ENCODE data around the gene DESI1.

Gene DESI1

GRCh38 chr22:41620589-41621098, at the start of gene DESI1:
DESI1 (minus strand) TSS chr22:41621043; CDS start chr22:41620839, 204 bp downstream.
- Histone ChIP-seq H3K36me3 (ENCODE audit: control insufficient read depth in 2 of 2, insufficient read depth in 1 of 2, low read length in 2 of 2) (peaks cover 34 to 35% of the 10 kb centered on the region in 2 experiments), H3K27ac (ENCODE audit: extremely low read depth, low read depth, low read length) (peak within 1 kb of the TSS; percentile 97), H3K4me1 (ENCODE audit: control insufficient read depth, insufficient read depth, low read length) (peaks cover 3% of the 10 kb centered on the region; the same call in 1 of the 2 replicates), H3K4me3 (ENCODE audit: low read depth, low read length) (peak within 1 kb of the TSS; percentile 98), H3K9me3 (ENCODE audit: control insufficient read depth, insufficient read depth, low read depth, low read length) (no peaks in the 10 kb centered on the region)
- POLR2A ChIA-PET, result interaction anchor here (0.6 to 3.5 kb wide), 46 partner anchors 9 to 326 kb away, joined by 3 to 75 read pairs (median 4); partner anchors contain the start of genes CCDC134, CENPM, CSDC2 and PHF5A
- CTCF ChIA-PET, result interaction anchor here (1.0 kb wide), 1 partner anchor 23 kb away, joined by 3 read pairs; no protein-coding TSS in a partner anchor
- TF ChIP-seq ZNF670 (tag by site-specific recombination; IDR thresholded peaks at IDR 0.05; ENCODE audit: low read depth) (no peak), ZNF558 (tag by site-specific recombination; IDR thresholded peaks at IDR 0.05) (no peak), ZNF394 (tag by site-specific recombination; IDR thresholded peaks at IDR 0.05; ENCODE audit: borderline replicate concordance) (peak; percentile 13; the same call in 1 of the 2 replicates), KLF8 (tag by site-specific recombination; IDR thresholded peaks at IDR 0.05) (peak; percentile 72; the same call in 1 of the 2 replicates), ZNF350 (tag by site-specific recombination; IDR thresholded peaks at IDR 0.05) (no peak), ZEB2 (tag by site-specific recombination; IDR thresholded peaks at IDR 0.05) (no peak; the same call in 1 of the 2 replicates), ZNF629 (tag by site-specific recombination; IDR thresholded peaks at IDR 0.05) (no peak), ZBTB1 (tag by site-specific recombination; IDR thresholded peaks at IDR 0.05) (no peak), FEZF1 (tag by site-specific recombination; IDR thresholded peaks at IDR 0.05) (no peak), INSM2 (tag by site-specific recombination; IDR thresholded peaks at IDR 0.05) (no peak; the same call in 1 of the 2 replicates), ZNF843 (tag by site-specific recombination; IDR thresholded peaks at IDR 0.05) (no peak), ZNF660 (tag by site-specific recombination; IDR thresholded peaks at IDR 0.05) (peak; percentile 75), ZNF155 (tag by site-specific recombination; IDR thresholded peaks at IDR 0.05) (no peak), ZNF19 (tag by site-specific recombination; IDR thresholded peaks at IDR 0.05; ENCODE audit: low read depth) (no peak), ZNF560 (tag by site-specific recombination; IDR thresholded peaks at IDR 0.05; ENCODE audit: borderline replicate concordance) (no peak), PRDM2 (tag by site-specific recombination; IDR thresholded peaks at IDR 0.05; ENCODE audit: borderline replicate concordance) (no peak), ZNF645 (tag by site-specific recombination; IDR thresholded peaks at IDR 0.05) (no peak), ZBTB17 (tag by site-specific recombination; IDR thresholded peaks at IDR 0.05) (peak; percentile 1; the same call in 1 of the 2 replicates), ZNF266 (tag by site-specific recombination; IDR thresholded peaks at IDR 0.05; ENCODE audit: low read depth) (no peak), KLF1 (tag by site-specific recombination; IDR thresholded peaks at IDR 0.05) (peak; percentile 55; the same call in 1 of the 2 replicates), ZNF623 (tag by site-specific recombination; IDR thresholded peaks at IDR 0.05) (no peak), ZNF610 (tag by site-specific recombination; IDR thresholded peaks at IDR 0.05; ENCODE audit: borderline replicate concordance) (0 out of 2 replicates have a peak, but pooled peaks have one; percentile 38), ZNF302 (tag by site-specific recombination; IDR thresholded peaks at IDR 0.05; ENCODE audit: low read depth) (no peak), ZBTB20 (tag by site-specific recombination; IDR thresholded peaks at IDR 0.05) (peak; percentile 62; the same call in 1 of the 2 replicates), KLF9 (tag by site-specific recombination; IDR thresholded peaks at IDR 0.05; ENCODE audit: low read depth) (no peak; the same call in none of the 2 replicates), ZNF48 (tag by site-specific recombination; IDR thresholded peaks at IDR 0.05) (no peak), ZSCAN23 (tag by site-specific recombination; IDR thresholded peaks at IDR 0.05) (0 out of 2 replicates have a peak, but pooled peaks have one; percentile 44), ZNF138 (tag by site-specific recombination; IDR thresholded peaks at IDR 0.05; ENCODE audit: borderline replicate concordance) (no peak), SCRT2 (tag by site-specific recombination; IDR thresholded peaks at IDR 0.05) (no peak), ZBTB48 (tag by site-specific recombination; IDR thresholded peaks at IDR 0.05) (no peak), ZNF501 (tag by site-specific recombination; IDR thresholded peaks at IDR 0.05) (peak; percentile 44; the same call in 1 of the 2 replicates)
